Measurements from ENCODE around the gene GPANK1.

The GPANK1 gene

GRCh38 chr6:31691078-31691463, 26.3 kb upstream of the GPANK1 start:
- DNase-seq (ENCODE audit: extremely low read depth, low read depth) = no peak
- TF ChIP-seq CTCF (IDR thresholded peaks at IDR 0.05; ENCODE audit: low read depth, low read length) = no peak

- TF ChIP-seq CTCF (IDR thresholded peaks at IDR 0.05; ENCODE audit: low read depth, low read length) = no peak
- no peak for DNase-seq (ENCODE audit: extremely low read depth, low read depth)
These were observed 25.7 kb upstream of the GPANK1 start for GRCh38 chr6:31690231-31691077.

- DNase-seq (ENCODE audit: extremely low read depth, low read depth) = no peak
- TF ChIP-seq CTCF (IDR thresholded peaks at IDR 0.05; ENCODE audit: low read depth, low read length) = peak; percentile 31
These were observed 24.7 kb upstream of the GPANK1 start for GRCh38 chr6:31689249-31690110.

GRCh38 chr6:31687860-31688693, 23.3 kb upstream of the GPANK1 start:
- no peak for DNase-seq (ENCODE audit: extremely low read depth, low read depth)
- no peak for TF ChIP-seq CTCF (IDR thresholded peaks at IDR 0.05; ENCODE audit: low read depth, low read length)

GRCh38 chr6:31687321-31687720, 22.5 kb upstream of the GPANK1 start:
- no peak for TF ChIP-seq CTCF (IDR thresholded peaks at IDR 0.05; ENCODE audit: low read depth, low read length)
- no peak for DNase-seq (ENCODE audit: extremely low read depth, low read depth)

- no peak for TF ChIP-seq CTCF (IDR thresholded peaks at IDR 0.05; ENCODE audit: low read depth, low read length)
- no peak for DNase-seq (ENCODE audit: extremely low read depth, low read depth)
These were observed 21.7 kb upstream of the GPANK1 start for GRCh38 chr6:31686483-31686882.
